Hematopoietic multipotent progenitor cell treated with erythropoietin and hydrocortisone succinate and interleukin-3 and kit ligand, for 6 days (in vitro differentiated cells): Measurements from ENCODE around the gene TRPC4.
"Not testable (repeated sequence)": the region's sequence is repeated elsewhere in the genome, so short reads cannot be mapped to it uniquely, and the experiment has no call there.

Experiments
- DNase-seq: peaks from one replicate; pipeline ENCODE4 v3.0.0-alpha.2; 2015

TRPC4 gene

DNA sequence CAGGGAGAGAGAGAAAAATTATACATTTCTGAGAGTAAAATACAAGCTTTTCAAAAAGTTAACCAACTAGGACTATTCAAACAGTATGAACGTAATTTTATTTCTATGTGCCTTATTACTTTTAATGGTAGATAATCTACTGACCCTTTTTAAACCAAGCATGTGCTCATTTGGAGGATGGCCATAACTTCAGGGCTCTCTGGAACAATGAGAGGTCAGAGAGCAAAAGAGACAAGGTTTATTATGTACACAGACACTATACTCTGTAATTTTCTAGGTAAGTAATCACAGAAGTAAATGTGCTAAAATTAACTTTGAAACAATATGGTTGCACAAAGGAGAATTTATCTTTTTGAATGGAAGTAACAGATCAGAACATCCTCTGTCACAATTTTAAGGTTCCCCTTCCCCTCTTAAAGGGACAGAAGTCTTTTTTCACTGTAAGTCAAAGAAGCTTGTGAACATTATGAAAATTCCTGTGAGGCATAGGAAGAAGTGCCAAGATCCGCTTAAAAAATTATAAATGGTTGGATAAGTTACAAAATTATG lies 272.0 kb downstream of the TRPC4 start:
- no peak for DNase-seq

DNA sequence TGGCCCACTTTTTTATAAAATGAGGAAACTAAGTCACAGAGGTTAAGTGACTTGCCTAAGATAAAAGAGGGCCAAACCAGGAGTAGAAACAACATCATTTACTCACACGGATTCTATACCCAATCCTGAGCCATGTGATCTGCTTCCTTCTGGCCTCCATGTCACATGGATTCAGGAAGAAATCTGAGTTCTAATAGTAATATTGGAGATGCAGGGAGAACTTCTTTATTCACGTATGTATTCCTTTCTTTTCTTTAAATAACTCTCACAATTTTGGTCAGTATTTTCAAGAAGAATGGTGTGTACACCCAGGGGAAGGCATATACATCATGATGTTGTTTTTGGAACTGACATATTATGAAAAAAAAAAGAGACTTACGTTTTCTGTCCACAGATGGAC lies 272.8 kb downstream of the TRPC4 start:
- DNase-seq: no peak

GRCh38 chr13:37595162-37595561 lies 274.4 kb downstream of the TRPC4 start:
- no peak for DNase-seq

DNA sequence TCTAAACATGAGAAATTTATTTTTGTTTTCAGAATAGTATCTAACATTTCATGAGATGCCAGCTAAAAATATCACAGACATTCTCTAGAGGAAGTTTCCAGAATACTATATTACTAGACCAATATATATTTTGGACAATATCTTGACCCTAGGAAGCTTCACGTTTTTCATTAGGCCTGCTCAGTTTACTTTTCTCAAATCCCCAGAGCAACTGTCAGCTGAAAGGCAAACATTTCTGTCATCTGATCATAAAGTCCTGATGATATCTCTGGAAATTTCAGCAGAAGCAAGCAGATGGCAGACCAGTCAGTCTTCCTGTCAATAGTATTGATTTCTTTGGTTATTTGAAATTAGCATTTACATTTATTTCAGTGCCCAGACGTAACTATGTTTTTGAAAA lies 275.0 kb downstream of the TRPC4 start:
- no peak for DNase-seq

- DNase-seq: not testable (repeated sequence)
These were observed 280.2 kb downstream of the TRPC4 start for GRCh38 chr13:37589381-37589780.

DNA sequence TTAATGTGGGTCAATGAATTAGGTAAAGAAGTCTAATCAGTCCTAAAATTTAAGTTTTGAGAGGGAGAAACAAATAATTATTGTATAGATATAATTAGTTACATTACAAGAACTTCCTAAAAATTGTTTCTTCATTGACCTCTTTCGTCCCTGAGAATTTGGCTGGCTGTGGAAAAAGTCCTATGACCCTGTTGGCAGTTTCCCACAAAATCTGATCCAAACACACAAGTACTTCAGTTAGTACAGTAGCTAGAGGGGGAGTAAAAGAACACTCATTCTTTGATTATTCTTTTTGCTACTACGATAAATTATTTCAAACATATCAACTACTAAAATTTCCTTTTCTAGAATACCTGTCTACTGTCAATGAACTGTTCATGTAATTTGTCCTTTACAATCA lies 282.3 kb downstream of the TRPC4 start:
- no peak for DNase-seq
